Chondrocyte (in vitro differentiated cells): ENCODE results near the gene SMIM17. TPM values are rescaled to one million over a fixed set of nuclear protein-coding genes. Genes with fewer than 3 reads are reported as not detected.
"Not testable (repeated sequence)": the region's sequence is repeated elsewhere in the genome, so short reads cannot be mapped to it uniquely, and the experiment has no call there.

Experiments
- DNase-seq: peaks from one replicate; pipeline ENCODE4 v3.0.0; 2021; ENCODE audit warnings: mixed read lengths, low spot score
- H3K27ac Mint-ChIP-seq: one replicate; pipeline ENCODE4 v1.8.0; 2021; ENCODE audit warnings: mild to moderate bottlenecking, moderate library complexity, mixed read lengths; ENCODE audit not compliant: unreplicated experiment
- H3K27me3 Mint-ChIP-seq: 2 replicates; pipeline ENCODE4 v1.8.0; 2021; ENCODE audit warnings: low read depth, mixed read lengths
- H3K36me3 Mint-ChIP-seq: 2 replicates; pipeline ENCODE4 v1.8.0; 2021; ENCODE audit warnings: low read depth, mixed read lengths
- H3K4me1 Mint-ChIP-seq: 2 replicates; pipeline ENCODE4 v1.8.0; 2021; ENCODE audit warnings: low read depth, mild to moderate bottlenecking, mixed read lengths
- H3K4me3 Mint-ChIP-seq: one replicate; pipeline ENCODE4 v1.8.0; 2021; ENCODE audit warnings: mild to moderate bottlenecking, moderate library complexity, mixed read lengths; ENCODE audit not compliant: unreplicated experiment
- H3K9me3 Mint-ChIP-seq: 2 replicates; pipeline ENCODE4 v1.8.0; 2021; ENCODE audit warnings: low read depth, mixed read lengths
- CTCF ChIP-seq: fragments of 200-600 bp; sonication (generic); IDR thresholded peaks from 2 replicates; pipeline ENCODE4 v1.5.0; 2021; ENCODE audit warnings: antibody characterized with exemption, mild to moderate bottlenecking, moderate library complexity
- total RNA-seq: library from RNA; stranded (reverse); gene quantifications from 3 replicates; pipeline ENCODE4 v1.2.1, GENCODE V29; 2021

Gene SMIM17
- total RNA-seq, 1 donor from 2014 or later: 0.20 TPM

- DNase-seq: no peak
- H3K4me3 Mint-ChIP-seq: no peak within 1 kb of the TSS
- no peak within 1 kb of the TSS for H3K27ac Mint-ChIP-seq
- H3K9me3 Mint-ChIP-seq: peaks cover 33% of the 10 kb centered on the region
- TF ChIP-seq CTCF: no peak
- H3K4me1 Mint-ChIP-seq: no peaks in the 10 kb centered on the region
- no peaks in the 10 kb centered on the region for H3K27me3 Mint-ChIP-seq
- no peaks in the 10 kb centered on the region for H3K36me3 Mint-ChIP-seq
These were observed 28.6 kb downstream of the SMIM17 start, which contains the start of gene ZNF835 for GRCh38 chr19:56671613-56671994. Gene ZNF835 (minus strand): TSS chr19:56671757. CDS start chr19:56665198, 6,559 bp downstream.

- H3K27me3 Mint-ChIP-seq, H3K27ac Mint-ChIP-seq, H3K4me1 Mint-ChIP-seq, H3K36me3 Mint-ChIP-seq, H3K4me3 Mint-ChIP-seq, DNase-seq: not testable (repeated sequence)
- peaks cover 30% of the 10 kb centered on the region for H3K9me3 Mint-ChIP-seq
These were observed 29.7 kb downstream of the SMIM17 start for GRCh38 chr19:56672610-56673009.

GRCh38 chr19:56678205-56678604 is 35.2 kb downstream of the SMIM17 start:
- H3K9me3 Mint-ChIP-seq: peaks cover 39% of the 10 kb centered on the region
- no peaks in the 10 kb centered on the region for H3K36me3 Mint-ChIP-seq

GRCh38 chr19:56681702-56682101 is 38.7 kb downstream of the SMIM17 start:
- H3K27ac Mint-ChIP-seq: no peak overlapping the region
- H3K4me1 Mint-ChIP-seq: no peaks in the 10 kb centered on the region
- H3K9me3 Mint-ChIP-seq: peaks cover 51% of the 10 kb centered on the region
- no peak for DNase-seq
- no peak for TF ChIP-seq CTCF
- no peaks in the 10 kb centered on the region for H3K27me3 Mint-ChIP-seq
- no peak overlapping the region for H3K4me3 Mint-ChIP-seq
- no peaks in the 10 kb centered on the region for H3K36me3 Mint-ChIP-seq

More at GRCh38 chr19:56678205-56678604, 35.2 kb downstream of the SMIM17 start:
- Mint-ChIP-seq H3K4me1 (no peaks in the 10 kb centered on the region), H3K27me3 (no peaks in the 10 kb centered on the region), H3K27ac (no peak overlapping the region), H3K4me3 (no peak overlapping the region)
- no peak for DNase-seq
- TF ChIP-seq CTCF: no peak

- Mint-ChIP-seq H3K4me1 (no peaks in the 10 kb centered on the region), H3K27me3 (no peaks in the 10 kb centered on the region), H3K4me3 (no peak overlapping the region), H3K36me3 (no peaks in the 10 kb centered on the region), H3K27ac (no peak overlapping the region), H3K9me3 (peaks cover 53% of the 10 kb centered on the region)
- no peak for DNase-seq
- no peak for TF ChIP-seq CTCF
These were observed 40.2 kb downstream of the SMIM17 start for GRCh38 chr19:56683116-56683515.

- Mint-ChIP-seq H3K27ac (no peak overlapping the region), H3K9me3 (peaks cover 42% of the 10 kb centered on the region), H3K4me3 (no peak overlapping the region), H3K4me1 (no peaks in the 10 kb centered on the region), H3K27me3 (no peaks in the 10 kb centered on the region), H3K36me3 (no peaks in the 10 kb centered on the region)
- no peak for DNase-seq
- TF ChIP-seq CTCF: no peak
These were observed 44.1 kb downstream of the SMIM17 start for GRCh38 chr19:56687031-56687430.
